ENCODE results near the gene PPP2R5D.

GRCh38 chr6:43032326-43032725 lies 48.0 kb downstream of the PPP2R5D start:
- TF ChIP-seq, protein P1, sequence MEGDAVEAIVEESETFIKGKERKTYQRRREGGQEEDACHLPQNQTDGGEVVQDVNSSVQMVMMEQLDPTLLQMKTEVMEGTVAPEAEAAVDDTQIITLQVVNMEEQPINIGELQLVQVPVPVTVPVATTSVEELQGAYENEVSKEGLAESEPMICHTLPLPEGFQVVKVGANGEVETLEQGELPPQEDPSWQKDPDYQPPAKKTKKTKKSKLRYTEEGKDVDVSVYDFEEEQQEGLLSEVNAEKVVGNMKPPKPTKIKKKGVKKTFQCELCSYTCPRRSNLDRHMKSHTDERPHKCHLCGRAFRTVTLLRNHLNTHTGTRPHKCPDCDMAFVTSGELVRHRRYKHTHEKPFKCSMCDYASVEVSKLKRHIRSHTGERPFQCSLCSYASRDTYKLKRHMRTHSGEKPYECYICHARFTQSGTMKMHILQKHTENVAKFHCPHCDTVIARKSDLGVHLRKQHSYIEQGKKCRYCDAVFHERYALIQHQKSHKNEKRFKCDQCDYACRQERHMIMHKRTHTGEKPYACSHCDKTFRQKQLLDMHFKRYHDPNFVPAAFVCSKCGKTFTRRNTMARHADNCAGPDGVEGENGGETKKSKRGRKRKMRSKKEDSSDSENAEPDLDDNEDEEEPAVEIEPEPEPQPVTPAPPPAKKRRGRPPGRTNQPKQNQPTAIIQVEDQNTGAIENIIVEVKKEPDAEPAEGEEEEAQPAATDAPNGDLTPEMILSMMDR (IDR thresholded peaks at IDR 0.05), result no peak
- no peak for TF ChIP-seq POLR2A (IDR thresholded peaks at IDR 0.05)

Measured in body of pancreas (tissue), 4 donors.